Stomach (tissue), 9 donors: ENCODE measurements around the gene GOLGA2. TPM values are rescaled to one million over a fixed set of nuclear protein-coding genes. Genes with fewer than 3 reads are reported as not detected.
A peak's percentile ranks its signal among the peaks of the same experiment; 100 is the strongest.

Source experiments
- DNase-seq, 2 donors: peaks; one replicate each; pipeline versions ENCODE4 v3.0.0 to v3.0.0-alpha.2; 2013 to 2019
- H3K27ac ChIP-seq, 5 donors: fragments of 200-600 bp in 4 of 5; sonication (generic) in 4 of 5; one replicate each; pipeline ENCODE4 v1.5.1; 2013 to 2019; ENCODE audit warnings: mild to moderate bottlenecking in 1 of 5, moderate library complexity in 1 of 5
- H3K27me3 ChIP-seq, 3 donors: fragments of 200-600 bp; sonication (generic); one replicate each; pipeline ENCODE4 v1.5.1; 2017 to 2019; ENCODE audit warnings: mixed run types in 1 of 3
- H3K36me3 ChIP-seq, 4 donors: fragments of 200-600 bp; sonication (generic); 1 replicate in 3 of 4; 2 replicates in 1 of 4; pipeline ENCODE4 v1.5.1; 2016 to 2019
- H3K4me1 ChIP-seq, 4 donors: fragments of 200-600 bp; sonication (generic); one replicate each; pipeline ENCODE4 v1.5.1; 2016 to 2019
- H3K4me3 ChIP-seq, 4 donors: fragments of 200-600 bp; sonication (generic) in 3 of 4; one replicate each; pipeline ENCODE4 v1.5.1; 2016 to 2019; ENCODE audit warnings: mild to moderate bottlenecking in 1 of 4
- H3K9me3 ChIP-seq, 4 donors: fragments of 200-600 bp; sonication (generic); one replicate each; pipeline ENCODE4 v1.5.1; 2016 to 2019
- CTCF ChIP-seq, 7 experiments: fragments of 450-650 bp in 4 of 7; fragments of 200-600 bp in 3 of 7; sonication (generic) in 3 of 7; IDR thresholded peaks; one replicate each; pipeline ENCODE4 v1.5.1; 2016 to 2019; ENCODE audit warnings: antibody characterized with exemption in 7 of 7, control low read depth in 2 of 7, mild to moderate bottlenecking in 1 of 7
- EP300 ChIP-seq: sonication (generic); formaldehyde crosslinking; IDR thresholded peaks from one replicate; pipeline ENCODE4 v1.6.1; 2017; ENCODE audit warnings: antibody characterized with exemption
- POLR2A ChIP-seq, 4 donors: fragments of 450-650 bp; IDR thresholded peaks; one replicate each; pipeline ENCODE4 v1.6.1; 2016; ENCODE audit warnings: antibody characterized with exemption in 4 of 4, control low read depth in 2 of 4, mild to moderate bottlenecking in 1 of 4, moderate library complexity in 1 of 4
- POLR2AphosphoS5 ChIP-seq, 3 donors: sonication (generic); formaldehyde crosslinking; IDR thresholded peaks; one replicate each; pipeline ENCODE4 v1.6.1; 2016; ENCODE audit warnings: antibody characterized with exemption in 3 of 3
- WGBS, 5 donors: extraction: QIAGEN DNeasy Blood & Tissue Kit in 3 of 5; methylation state at CpG; one replicate each; pipeline versions ENCODE4 v1.1.5 to v1.1.7; 2013 to 2018; 5-methylcytosine and 5-hydroxymethylcytosine counted together
- intact Hi-C: fragments of 100-400 bp; cut with DNase I; formaldehyde crosslinking; loops from one replicate; pipeline ENCODE4 v1.15.1; 2023; ENCODE audit warnings: low total_unique reads
- polyA plus RNA-seq, 3 donors: library from polyadenylated mRNA; stranded (reverse); fragments of 200-250 nt; gene quantifications; one replicate each; pipeline ENCODE4 v1.2.3, GENCODE V29; 2013
- total RNA-seq, 5 donors: library from RNA; depleted of rRNA; stranded (reverse); fragments of >200 nt; gene quantifications; one replicate each; pipeline versions ENCODE4 v1.1.0 to v1.2.3, GENCODE V29; 2014 to 2016
- donor health status: healthy with polysubstance abuse.
- donor health status: Bipolar disorder and iron deficiency.
- donor health status: healthy.

The GOLGA2 gene
- total and polyA plus RNA-seq, 8 donors = 48.4 to 204 (median 63.8) TPM

- TF ChIP-seq POLR2AphosphoS5 (IDR thresholded peaks at IDR 0.05) = no peak
- TF ChIP-seq EP300 = no peak
- TF ChIP-seq POLR2A (IDR thresholded peaks at IDR 0.05) = no peak
- TF ChIP-seq CTCF (IDR thresholded peaks at IDR 0.05) = no peak
- H3K4me1 ChIP-seq = peaks cover 0 to 5% (median 0%) of the 10 kb centered on the region in 4 donors
- no peak overlapping the region for H3K27ac ChIP-seq
- no peaks in the 10 kb centered on the region for H3K36me3 ChIP-seq
- no peak overlapping the region for H3K4me3 ChIP-seq
- no peaks in the 10 kb centered on the region for H3K9me3 ChIP-seq
- 42 to 64% (median 57%) methylated on average over 2 of the region's 2 CpGs for WGBS, 5 donors
- H3K27me3 ChIP-seq = peaks cover 0 to 26% (median 2%) of the 10 kb centered on the region in 3 donors
- no peak for DNase-seq
- intact Hi-C loops = no loop called here
Measured at GRCh38 chr9:128211981-128212281, 63.9 kb downstream of the GOLGA2 start.

- 32 to 52% (median 39%) methylated on average over 12 of the region's 12 CpGs for WGBS, 5 donors
- Histone ChIP-seq H3K4me1 (peaks cover 0 to 5% (median 0%) of the 10 kb centered on the region in 4 donors), H3K36me3 (no peaks in the 10 kb centered on the region), H3K4me3 (no peak overlapping the region), H3K27me3 (peaks cover 0 to 32% (median 2%) of the 10 kb centered on the region in 3 donors), H3K27ac (no peak overlapping the region), H3K9me3 (no peaks in the 10 kb centered on the region)
- TF ChIP-seq POLR2A (IDR thresholded peaks at IDR 0.05) = no peak
- TF ChIP-seq CTCF (IDR thresholded peaks at IDR 0.05) = no peak
- no peak for TF ChIP-seq POLR2AphosphoS5 (IDR thresholded peaks at IDR 0.05)
- no peak for TF ChIP-seq EP300
- intact Hi-C loops = no loop called here
- peak in 1 of 2 donors; percentile 46 for DNase-seq
Measured at GRCh38 chr9:128211186-128211980, 64.4 kb downstream of the GOLGA2 start.

GRCh38 chr9:128208946-128209669 is 66.7 kb downstream of the GOLGA2 start:
- peaks cover 0 to 54% (median 19%) of the 10 kb centered on the region in 3 donors for H3K27me3 ChIP-seq
- H3K36me3 ChIP-seq = no peaks in the 10 kb centered on the region
- 64 to 77% (median 70%) methylated on average over 15 of the region's 15 CpGs for WGBS, 5 donors
- H3K27ac ChIP-seq = no peak overlapping the region
- H3K4me1 ChIP-seq = peaks cover 2 to 9% (median 6%) of the 10 kb centered on the region in 4 donors
- no peak for DNase-seq
- intact Hi-C loops = no loop called here
- TF ChIP-seq POLR2A (IDR thresholded peaks at IDR 0.05) (no peak), EP300 (no peak), POLR2AphosphoS5 (IDR thresholded peaks at IDR 0.05) (no peak), CTCF (IDR thresholded peaks at IDR 0.05) (no peak)
- H3K9me3 ChIP-seq = no peaks in the 10 kb centered on the region
- H3K4me3 ChIP-seq = no peak overlapping the region

GRCh38 chr9:128208386-128208785 is 67.4 kb downstream of the GOLGA2 start:
- intact Hi-C loops = no loop called here
- H3K4me1 ChIP-seq = peaks cover 10 to 16% (median 13%) of the 10 kb centered on the region in 4 donors

More at GRCh38 chr9:128208386-128208785, 67.4 kb downstream of the GOLGA2 start:
- TF ChIP-seq EP300 (no peak), CTCF (IDR thresholded peaks at IDR 0.05) (no peak), POLR2AphosphoS5 (IDR thresholded peaks at IDR 0.05) (no peak), POLR2A (IDR thresholded peaks at IDR 0.05) (no peak)
- WGBS, 5 donors = 79 to 88% (median 82%) methylated on average over 7 of the region's 7 CpGs
- DNase-seq = no peak
- Histone ChIP-seq H3K27me3 (peaks cover 6 to 62% (median 27%) of the 10 kb centered on the region in 3 donors), H3K27ac (no peak overlapping the region), H3K9me3 (no peaks in the 10 kb centered on the region), H3K36me3 (no peaks in the 10 kb centered on the region), H3K4me3 (no peak overlapping the region)
